Measurements from ENCODE around the gene TRMT112. TPM values are rescaled to one million over a fixed set of nuclear protein-coding genes. Genes with fewer than 3 reads are reported as not detected.

The TRMT112 gene
- total RNA-seq, 1 donor from 2014 or later: 156 TPM

- intact Hi-C loops (cut with micrococcal nuclease): no loop called here
- Mint-ChIP-seq H3K4me3 (no peak overlapping the region), H3K4me1 (peaks cover 32% of the 10 kb centered on the region), H3K9me3 (no peaks in the 10 kb centered on the region), H3K27me3 (no peaks in the 10 kb centered on the region), H3K27ac (no peak overlapping the region), H3K36me3 (ENCODE audit: low read depth) (peaks cover 55% of the 10 kb centered on the region)
- no peak for ATAC-seq (ENCODE audit: low read depth)
- ChIA-PET POLR2A (interaction anchor here (0.9 to 2.4 kb wide), 4 partner anchors 8 to 39 kb away, joined by 3 to 8 read pairs (median 3); partner anchors contain the start of genes ESRRA, PRDX5 and TRMT112), CTCF (interaction anchor here (9.2 kb wide), 1 partner anchor 28 kb away, joined by 69 read pairs; the partner anchor contains the start of genes PRDX5 and TRMT112)
- DNase-seq: no peak
- TF ChIP-seq CTCF (IDR thresholded peaks at IDR 0.05): no peak
Measured at GRCh38 chr11:64344787-64345186, 27.4 kb upstream of the TRMT112 start.

GRCh38 chr11:64343767-64344559, 26.6 kb upstream of the TRMT112 start:
- TF ChIP-seq CTCF (IDR thresholded peaks at IDR 0.05): no peak
- Mint-ChIP-seq H3K27ac (no peak overlapping the region), H3K4me1 (peaks cover 41% of the 10 kb centered on the region), H3K27me3 (no peaks in the 10 kb centered on the region), H3K4me3 (no peak overlapping the region), H3K9me3 (no peaks in the 10 kb centered on the region), H3K36me3 (ENCODE audit: low read depth) (peaks cover 48% of the 10 kb centered on the region)
- ChIA-PET POLR2A (interaction anchor here (0.9 to 2.4 kb wide), 5 partner anchors 9 to 39 kb away, joined by 3 to 8 read pairs (median 3); partner anchors contain the start of genes ESRRA, PRDX5 and TRMT112), CTCF (interaction anchor here (3.4 to 9.2 kb wide), 2 partner anchors 11 to 27 kb away, joined by 19 to 69 read pairs; partner anchors contain the start of genes PRDX5 and TRMT112)
- no peak for DNase-seq
- no peak for ATAC-seq (ENCODE audit: low read depth)
- intact Hi-C loops (cut with micrococcal nuclease): no loop called here

- H3K4me3 Mint-ChIP-seq: no peak overlapping the region
- ChIA-PET POLR2A (interaction anchor here (0.6 to 5.3 kb wide), 9 partner anchors 8 to 918 kb away, joined by 3 to 94 read pairs (median 5); partner anchors contain the start of genes PRDX5, RPS6KA4 and TRMT112), CTCF (interaction anchor here (0.7 to 9.2 kb wide), 7 partner anchors 11 to 139 kb away, joined by 3 to 69 read pairs (median 4); partner anchors contain the start of genes PRDX5 and TRMT112)
- H3K36me3 Mint-ChIP-seq (ENCODE audit: low read depth): peaks cover 44% of the 10 kb centered on the region
- H3K9me3 Mint-ChIP-seq: no peaks in the 10 kb centered on the region
- TF ChIP-seq CTCF (IDR thresholded peaks at IDR 0.05): no peak
- ATAC-seq (ENCODE audit: low read depth) (no peak), DNase-seq (no peak)
- H3K27ac Mint-ChIP-seq: no peak overlapping the region
- intact Hi-C loops (cut with micrococcal nuclease): loop anchor here (1.0 kb wide), 1 partner anchor 98 kb away; no protein-coding TSS in a partner anchor
- peaks cover 45% of the 10 kb centered on the region for H3K4me1 Mint-ChIP-seq
- no peaks in the 10 kb centered on the region for H3K27me3 Mint-ChIP-seq
Measured at GRCh38 chr11:64342869-64343745, 25.7 kb upstream of the TRMT112 start.

- ATAC-seq (ENCODE audit: low read depth): peak; percentile 51
- intact Hi-C loops (cut with micrococcal nuclease): loop anchor here (1.0 to 2.0 kb wide), 3 partner anchors 57 to 101 kb away; partner anchors contain the start of genes BAD, FKBP2 and GPR137
- peaks cover 46% of the 10 kb centered on the region for H3K36me3 Mint-ChIP-seq (ENCODE audit: low read depth)
- peak; percentile 87 for DNase-seq
- no peak overlapping the region for H3K27ac Mint-ChIP-seq
- TF ChIP-seq CTCF (IDR thresholded peaks at IDR 0.05): no peak
- H3K4me3 Mint-ChIP-seq: peak overlapping the region; percentile 19
- ChIA-PET POLR2A (interaction anchor here (0.5 to 5.3 kb wide), 15 partner anchors 9 to 919 kb away, joined by 3 to 94 read pairs (median 5); partner anchors contain the start of genes ESRRA, PRDX5, RPS6KA4 and TRMT112), CTCF (interaction anchor here (0.7 to 9.2 kb wide), 10 partner anchors 10 to 138 kb away, joined by 3 to 69 read pairs (median 4); partner anchors contain the start of genes PRDX5 and TRMT112)
- H3K9me3 Mint-ChIP-seq: no peaks in the 10 kb centered on the region
- H3K4me1 Mint-ChIP-seq: peaks cover 54% of the 10 kb centered on the region
- no peaks in the 10 kb centered on the region for H3K27me3 Mint-ChIP-seq
Measured at GRCh38 chr11:64341851-64342791, 24.8 kb upstream of the TRMT112 start.

Measured in activated B cell treated with CpG ODN at 0.5 μM for 24 hours (primary cell).